ENCODE measurements around the gene IRAK1.

GRCh38 chrX:154020536-154021115 is 924 bp upstream of the IRAK1 start:
- TF ChIP-seq CTCF (IDR thresholded peaks at IDR 0.05) (no peak), ZFX (IDR thresholded peaks at IDR 0.05; ENCODE audit: borderline replicate concordance) (no peak)

All from 22Rv1 (cell line).